ENCODE measurements around the gene RBM38.
"Not testable (repeated sequence)": the region's sequence is repeated elsewhere in the genome, so short reads cannot be mapped to it uniquely, and the experiment has no call there.

RBM38 gene

GRCh38 chr20:57419479-57419878 lies 28.3 kb downstream of the RBM38 start:
- DNase-seq (ENCODE audit: low read depth), result not testable (repeated sequence)

- DNase-seq (ENCODE audit: low read depth), result no peak
Measured at GRCh38 chr20:57420571-57421252, 29.5 kb downstream of the RBM38 start.

- DNase-seq (ENCODE audit: low read depth), result no peak
Measured at GRCh38 chr20:57421253-57422220, 30.3 kb downstream of the RBM38 start.

GRCh38 chr20:57422254-57422653 lies 31.1 kb downstream of the RBM38 start:
- DNase-seq (ENCODE audit: low read depth), result no peak

- no peak for DNase-seq (ENCODE audit: low read depth)
Measured at GRCh38 chr20:57425150-57426013, 34.2 kb downstream of the RBM38 start.

- no peak for DNase-seq (ENCODE audit: low read depth)
Measured at GRCh38 chr20:57426271-57426689, 35.1 kb downstream of the RBM38 start.

GRCh38 chr20:57426831-57427230 lies 35.6 kb downstream of the RBM38 start:
- DNase-seq (ENCODE audit: low read depth), result no peak

GRCh38 chr20:57428324-57429158 lies 37.3 kb downstream of the RBM38 start:
- DNase-seq (ENCODE audit: low read depth), result no peak

- DNase-seq (ENCODE audit: low read depth), result no peak
Measured at GRCh38 chr20:57429159-57429496, 37.9 kb downstream of the RBM38 start.

- DNase-seq (ENCODE audit: low read depth), result no peak
Measured at GRCh38 chr20:57429580-57430200, 38.5 kb downstream of the RBM38 start.

GRCh38 chr20:57430201-57430596 lies 39.0 kb downstream of the RBM38 start:
- not testable (repeated sequence) for DNase-seq (ENCODE audit: low read depth)

GRCh38 chr20:57431539-57431835 lies 40.3 kb downstream of the RBM38 start:
- no peak for DNase-seq (ENCODE audit: low read depth)

GRCh38 chr20:57432480-57432861 lies 41.3 kb downstream of the RBM38 start:
- no peak for DNase-seq (ENCODE audit: low read depth)

- peak; percentile 27 for DNase-seq (ENCODE audit: low read depth)
Measured at GRCh38 chr20:57432862-57433491, 41.8 kb downstream of the RBM38 start.

- DNase-seq (ENCODE audit: low read depth), result no peak
Measured at GRCh38 chr20:57433657-57434389, 42.6 kb downstream of the RBM38 start.

- no peak for DNase-seq (ENCODE audit: low read depth)
Measured at GRCh38 chr20:57434390-57434700, 43.1 kb downstream of the RBM38 start.

GRCh38 chr20:57435105-57435497 lies 43.9 kb downstream of the RBM38 start:
- no peak for DNase-seq (ENCODE audit: low read depth)

- no peak for DNase-seq (ENCODE audit: low read depth)
Measured at GRCh38 chr20:57435498-57436222, 44.5 kb downstream of the RBM38 start.

GRCh38 chr20:57436223-57436545 lies 45.0 kb downstream of the RBM38 start:
- no peak for DNase-seq (ENCODE audit: low read depth)

- no peak for DNase-seq (ENCODE audit: low read depth)
Measured at GRCh38 chr20:57437267-57437666, 46.1 kb downstream of the RBM38 start.

Measured in activated T-helper 9 cell treated with anti-CD3 and anti-CD28 coated beads, Interleukin-2, amount 50 U/mL, for 16 hours (primary cell).